DMS53 treated with DMSO at 0.1 percent for 48 hours (cell line): Measurements from ENCODE around the gene NDUFA9.

Experiments
- DNase-seq: peaks from one replicate; lab custom pipeline; 2025; ENCODE audit not compliant: unreplicated experiment; lab: John Stamatoyannopoulos, UW

Gene NDUFA9

GRCh38 chr12:4648501-4649357 is at the start of gene NDUFA9, which contains the start of gene AKAP3:
Gene NDUFA9 (plus strand): TSS chr12:4649114. CDS start chr12:4649127, 13 bp downstream.
Gene AKAP3 (minus strand): TSS chr12:4649051. CDS start chr12:4638196, 10,855 bp downstream.
- DNase-seq = peak; percentile 100

- no peak for DNase-seq
These were observed 45.5 kb upstream of the NDUFA9 start for GRCh38 chr12:4603421-4603820.

- DNase-seq = no peak
These were observed 45.0 kb upstream of the NDUFA9 start for GRCh38 chr12:4603946-4604345.

- DNase-seq = peak; percentile 100
These were observed 44.2 kb upstream of the NDUFA9 start for GRCh38 chr12:4604684-4605193.

- no peak for DNase-seq
These were observed 41.9 kb upstream of the NDUFA9 start for GRCh38 chr12:4607056-4607455.

GRCh38 chr12:4609071-4609470 is 39.8 kb upstream of the NDUFA9 start:
- no peak for DNase-seq

GRCh38 chr12:4610481-4610880 is 38.4 kb upstream of the NDUFA9 start:
- DNase-seq = no peak

- no peak for DNase-seq
These were observed 33.2 kb upstream of the NDUFA9 start for GRCh38 chr12:4615667-4616066.

- peak; percentile 66 for DNase-seq
These were observed 27.4 kb upstream of the NDUFA9 start for GRCh38 chr12:4621511-4621910.

GRCh38 chr12:4626543-4626942 is 22.4 kb upstream of the NDUFA9 start:
- no peak for DNase-seq

GRCh38 chr12:4628406-4628805 is 20.5 kb upstream of the NDUFA9 start:
- no peak for DNase-seq

GRCh38 chr12:4630262-4630661 is 18.7 kb upstream of the NDUFA9 start:
- DNase-seq = no peak

- no peak for DNase-seq
These were observed 5.2 kb upstream of the NDUFA9 start for GRCh38 chr12:4643747-4644146.

GRCh38 chr12:4645023-4645422 is 3.9 kb upstream of the NDUFA9 start:
- no peak for DNase-seq

- peak; percentile 100 for DNase-seq
These were observed 812 bp upstream of the NDUFA9 start for GRCh38 chr12:4648104-4648500.

- DNase-seq = no peak
These were observed 396 bp downstream of the NDUFA9 start for GRCh38 chr12:4649358-4649661.

GRCh38 chr12:4653257-4653656 is 4.3 kb downstream of the NDUFA9 start:
- no peak for DNase-seq

GRCh38 chr12:4653691-4654090 is 4.8 kb downstream of the NDUFA9 start:
- no peak for DNase-seq

- no peak for DNase-seq
These were observed 15.1 kb downstream of the NDUFA9 start for GRCh38 chr12:4663971-4664505.

- no peak for DNase-seq
These were observed 16.3 kb downstream of the NDUFA9 start for GRCh38 chr12:4665236-4665635.

GRCh38 chr12:4679711-4680110 is 30.8 kb downstream of the NDUFA9 start:
- DNase-seq = no peak

- DNase-seq = no peak
These were observed 32.8 kb downstream of the NDUFA9 start for GRCh38 chr12:4681732-4682131.
